KMS-11 (cell line): Measurements from ENCODE around the gene RBBP8NL.

Experiments
- H2AFZ ChIP-seq: fragments of 200-600 bp; sonication (generic); 2 replicates; pipeline ENCODE4 v1.6.1; 2016; ENCODE audit warnings: antibody characterized with exemption, mixed run types, low read depth
- H3K27ac ChIP-seq: fragments of 200-600 bp; sonication (generic); 2 replicates; pipeline ENCODE4 v1.6.1; 2016; ENCODE audit warnings: mild to moderate bottlenecking, mixed run types
- H3K27me3 ChIP-seq: fragments of 200-600 bp; sonication (generic); 2 replicates; pipeline ENCODE4 v1.6.1; 2017; ENCODE audit warnings: mild to moderate bottlenecking, low read depth, mixed run types, moderate library complexity; ENCODE audit not compliant: insufficient read depth
- H3K36me3 ChIP-seq: fragments of 200-600 bp; sonication (generic); 2 replicates; pipeline ENCODE4 v1.6.1; 2017; ENCODE audit warnings: mild to moderate bottlenecking, mixed run types; ENCODE audit not compliant: insufficient read depth
- H3K4me1 ChIP-seq: fragments of 200-600 bp; sonication (generic); 2 replicates; pipeline ENCODE4 v1.6.1; 2016; ENCODE audit warnings: mild to moderate bottlenecking, low read depth, mixed run types; ENCODE audit not compliant: poor library complexity, severe bottlenecking
- H3K4me2 ChIP-seq: fragments of 200-600 bp; sonication (generic); 2 replicates; pipeline ENCODE4 v1.7.0; 2016; ENCODE audit warnings: mild to moderate bottlenecking, mixed run types
- H3K4me3 ChIP-seq: fragments of 200-600 bp; sonication (generic); IDR thresholded peaks from 2 replicates; pipeline ENCODE4 v1.6.1; 2017; ENCODE audit warnings: low read depth, low read length, mixed read lengths; ENCODE audit not compliant: insufficient read depth
- H3K79me2 ChIP-seq: fragments of 200-600 bp; sonication (generic); 2 replicates; pipeline ENCODE4 v1.6.1; 2016; ENCODE audit warnings: low read depth, mixed run types; ENCODE audit not compliant: insufficient read depth
- H3K9ac ChIP-seq: fragments of 200-600 bp; sonication (generic); 2 replicates; pipeline ENCODE4 v1.6.1; 2016; ENCODE audit warnings: mild to moderate bottlenecking, mixed run types
- H4K20me1 ChIP-seq: fragments of 200-600 bp; sonication (generic); 2 replicates; pipeline ENCODE4 v1.6.1; 2016; ENCODE audit warnings: mild to moderate bottlenecking, mixed run types; ENCODE audit not compliant: insufficient read depth
- TF ChIP-seq, protein P1 (sequence below): fragments of 200-600 bp; sonication (generic); conservative IDR thresholded peaks from 2 replicates; pipeline ENCODE4 v1.6.1; 2017; ENCODE audit warnings: low read depth, mild to moderate bottlenecking, antibody characterized with exemption, low read length, moderate library complexity, mixed read lengths

Gene RBBP8NL

DNA sequence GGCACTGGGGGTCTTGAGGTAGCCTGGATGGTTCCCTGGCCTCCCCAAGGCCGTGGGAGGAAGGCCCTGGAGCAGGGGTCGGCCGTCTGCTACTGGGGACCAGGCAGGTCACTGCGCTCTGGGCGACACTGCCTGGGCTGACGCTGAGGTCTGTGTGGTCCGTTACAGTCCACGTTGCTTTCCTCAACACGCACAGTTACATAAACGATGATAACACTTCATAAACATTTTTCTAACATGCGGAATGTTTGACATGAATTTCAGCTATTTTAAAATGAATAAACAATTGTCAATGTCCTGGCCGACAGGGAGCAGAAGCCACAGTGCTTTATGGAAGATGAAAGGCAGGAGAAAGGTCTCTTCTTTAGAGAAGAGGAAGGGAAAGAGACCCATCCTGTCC lies 10.2 kb upstream of the RBBP8NL start:
- no peaks in the 10 kb centered on the region for H3K4me1 ChIP-seq
- no peak overlapping the region for H3K4me2 ChIP-seq
- H3K9ac ChIP-seq: no peak overlapping the region
- H2AFZ ChIP-seq: no peak overlapping the region
- H3K27me3 ChIP-seq: peaks cover 100% of the 10 kb centered on the region
- H3K27ac ChIP-seq: no peak overlapping the region
- H3K36me3 ChIP-seq: no peaks in the 10 kb centered on the region
- no peak overlapping the region for H3K4me3 ChIP-seq
- no peaks in the 10 kb centered on the region for H3K79me2 ChIP-seq
- H4K20me1 ChIP-seq: no peaks in the 10 kb centered on the region
- TF ChIP-seq, protein P1, sequence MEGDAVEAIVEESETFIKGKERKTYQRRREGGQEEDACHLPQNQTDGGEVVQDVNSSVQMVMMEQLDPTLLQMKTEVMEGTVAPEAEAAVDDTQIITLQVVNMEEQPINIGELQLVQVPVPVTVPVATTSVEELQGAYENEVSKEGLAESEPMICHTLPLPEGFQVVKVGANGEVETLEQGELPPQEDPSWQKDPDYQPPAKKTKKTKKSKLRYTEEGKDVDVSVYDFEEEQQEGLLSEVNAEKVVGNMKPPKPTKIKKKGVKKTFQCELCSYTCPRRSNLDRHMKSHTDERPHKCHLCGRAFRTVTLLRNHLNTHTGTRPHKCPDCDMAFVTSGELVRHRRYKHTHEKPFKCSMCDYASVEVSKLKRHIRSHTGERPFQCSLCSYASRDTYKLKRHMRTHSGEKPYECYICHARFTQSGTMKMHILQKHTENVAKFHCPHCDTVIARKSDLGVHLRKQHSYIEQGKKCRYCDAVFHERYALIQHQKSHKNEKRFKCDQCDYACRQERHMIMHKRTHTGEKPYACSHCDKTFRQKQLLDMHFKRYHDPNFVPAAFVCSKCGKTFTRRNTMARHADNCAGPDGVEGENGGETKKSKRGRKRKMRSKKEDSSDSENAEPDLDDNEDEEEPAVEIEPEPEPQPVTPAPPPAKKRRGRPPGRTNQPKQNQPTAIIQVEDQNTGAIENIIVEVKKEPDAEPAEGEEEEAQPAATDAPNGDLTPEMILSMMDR: no peak

DNA sequence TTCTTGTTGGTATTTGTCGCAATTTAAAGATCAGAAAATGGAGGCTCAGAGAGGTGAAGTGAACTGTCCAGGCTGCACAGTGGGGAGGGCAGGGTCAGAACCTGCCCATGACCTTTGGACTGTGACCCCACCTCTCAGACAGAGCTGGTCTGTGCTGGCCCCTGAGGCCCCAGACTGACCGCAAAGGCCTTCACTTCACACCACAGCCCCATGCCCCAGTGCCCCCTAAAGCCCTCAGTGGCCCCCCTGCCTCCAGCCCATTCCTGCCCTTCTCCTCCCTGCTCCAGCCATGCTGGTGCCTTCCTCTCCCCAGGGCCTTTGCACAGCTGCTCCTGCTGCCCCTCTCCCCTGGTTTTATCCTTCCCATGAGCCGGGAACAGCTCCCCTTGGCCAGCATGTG lies 9.4 kb upstream of the RBBP8NL start:
- no peak overlapping the region for H3K27ac ChIP-seq
- H3K27me3 ChIP-seq: peaks cover 100% of the 10 kb centered on the region
- H4K20me1 ChIP-seq: no peaks in the 10 kb centered on the region
- H3K36me3 ChIP-seq: no peaks in the 10 kb centered on the region
- H3K79me2 ChIP-seq: no peaks in the 10 kb centered on the region
- H2AFZ ChIP-seq: no peak overlapping the region
- no peak overlapping the region for H3K4me3 ChIP-seq
- H3K4me1 ChIP-seq: no peaks in the 10 kb centered on the region
- no peak overlapping the region for H3K4me2 ChIP-seq
- H3K9ac ChIP-seq: no peak overlapping the region
- TF ChIP-seq, protein P1: no peak

DNA sequence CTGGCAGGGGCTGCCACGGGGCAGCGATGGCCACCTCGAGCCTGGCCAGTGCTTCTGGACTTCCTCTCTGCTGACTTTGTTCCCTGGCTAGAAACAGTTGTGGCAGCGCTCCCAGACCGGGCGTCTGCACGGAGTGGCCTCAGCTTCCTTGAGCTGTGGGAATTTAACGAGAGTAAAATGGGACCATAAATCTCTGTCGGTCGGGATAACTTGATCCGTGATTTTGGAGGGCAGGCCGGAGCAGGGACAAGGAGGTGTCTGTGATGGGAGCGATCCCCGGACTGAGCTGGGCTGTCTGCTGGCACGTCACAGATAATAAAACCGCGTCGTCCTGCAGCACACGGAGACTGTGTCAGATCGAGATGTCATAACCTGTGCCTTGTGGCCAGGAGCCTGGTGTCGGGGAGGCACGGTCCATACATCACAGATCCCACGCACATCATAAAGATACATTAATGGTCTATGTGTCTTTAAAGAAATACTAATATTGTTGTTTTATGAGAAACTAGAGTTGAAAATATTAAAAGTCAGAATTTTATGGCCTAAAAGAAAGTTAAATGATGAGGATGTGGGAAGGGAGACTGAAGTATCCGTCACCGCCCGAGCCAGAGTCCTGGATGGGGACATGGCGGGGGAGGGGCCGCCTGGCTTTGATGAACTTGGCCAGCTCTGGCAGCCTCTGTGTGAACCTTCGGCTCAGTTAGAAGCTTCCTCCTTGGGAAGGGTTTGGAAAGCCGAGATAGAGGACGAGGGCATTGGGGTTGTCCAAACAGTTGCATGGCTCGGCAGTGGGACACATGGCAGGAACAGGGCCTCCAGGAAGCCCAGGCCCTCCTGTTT lies 6.5 kb upstream of the RBBP8NL start:
- Histone ChIP-seq H3K4me3 (no peak overlapping the region), H3K27ac (no peak overlapping the region), H3K27me3 (peaks cover 100% of the 10 kb centered on the region), H3K9ac (no peak overlapping the region), H3K79me2 (no peaks in the 10 kb centered on the region), H3K4me1 (no peaks in the 10 kb centered on the region), H2AFZ (no peak overlapping the region), H4K20me1 (no peaks in the 10 kb centered on the region), H3K4me2 (no peak overlapping the region), H3K36me3 (no peaks in the 10 kb centered on the region)
- TF ChIP-seq, protein P1: no peak

DNA sequence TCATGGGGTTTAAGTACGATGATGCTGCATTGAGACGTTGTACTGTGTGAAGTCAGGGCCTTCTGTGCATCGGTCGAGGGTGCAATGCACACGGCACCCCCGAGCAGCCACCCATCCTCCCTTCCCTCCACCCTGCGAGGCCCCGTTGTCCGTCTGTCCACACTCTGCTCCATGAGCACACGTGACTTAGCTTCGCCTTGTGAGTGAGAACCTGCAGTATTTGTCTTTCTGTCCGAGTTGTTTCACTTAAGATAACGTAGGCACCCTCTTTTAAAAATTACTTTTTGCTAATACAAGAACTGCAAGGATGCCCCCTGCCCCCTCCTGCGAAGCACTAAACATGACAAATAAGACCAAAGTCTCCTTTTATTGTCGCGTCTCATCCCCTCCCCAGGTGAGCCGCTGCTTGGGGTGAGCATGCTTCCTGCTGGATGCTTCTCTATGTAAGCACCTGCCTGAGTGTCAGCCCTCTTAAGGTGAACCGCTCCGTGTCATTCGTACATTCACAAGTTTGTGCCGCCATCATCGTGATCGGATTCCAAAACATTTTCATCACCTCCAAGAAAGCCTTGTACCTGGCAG lies 3.6 kb upstream of the RBBP8NL start:
- H3K79me2 ChIP-seq: no peaks in the 10 kb centered on the region
- no peak overlapping the region for H3K9ac ChIP-seq
- H3K4me1 ChIP-seq: no peaks in the 10 kb centered on the region
- no peak overlapping the region for H3K4me3 ChIP-seq
- TF ChIP-seq, protein P1: no peak
- H3K27ac ChIP-seq: no peak overlapping the region
- no peak overlapping the region for H3K4me2 ChIP-seq
- H2AFZ ChIP-seq: no peak overlapping the region
- H3K27me3 ChIP-seq: peaks cover 97% of the 10 kb centered on the region
- no peaks in the 10 kb centered on the region for H3K36me3 ChIP-seq
- H4K20me1 ChIP-seq: no peaks in the 10 kb centered on the region
